Muscle layer of colon (tissue), 2 donors: Measurements from ENCODE around the gene WDR26.
"Not testable (repeated sequence)": the region's sequence is repeated elsewhere in the genome, so short reads cannot be mapped to it uniquely, and the experiment has no call there.

Experiments
- H3K27ac ChIP-seq: one replicate; pipeline ENCODE4 v1.7.0; 2013; ENCODE audit warnings: low read depth, mild to moderate bottlenecking, low read length, moderate library complexity
- H3K27me3 ChIP-seq, 2 donors: one replicate each; pipeline ENCODE4 v1.7.0; 2013; ENCODE audit warnings: low read length in 2 of 2, mild to moderate bottlenecking in 2 of 2; ENCODE audit not compliant: insufficient read depth in 2 of 2, control insufficient read depth in 1 of 2
- H3K36me3 ChIP-seq: one replicate; pipeline ENCODE4 v1.7.0; 2013; ENCODE audit warnings: mild to moderate bottlenecking, low read length; ENCODE audit not compliant: insufficient read depth
- H3K4me1 ChIP-seq: one replicate; pipeline ENCODE4 v1.7.0; 2013; ENCODE audit warnings: mild to moderate bottlenecking, low read length; ENCODE audit not compliant: insufficient read depth
- H3K4me3 ChIP-seq, 2 donors: one replicate each; pipeline ENCODE4 v1.7.0; 2013; ENCODE audit warnings: low read length in 2 of 2, low read depth in 1 of 2, mild to moderate bottlenecking in 1 of 2, moderate library complexity in 1 of 2
- H3K9ac ChIP-seq: one replicate; pipeline ENCODE4 v1.7.0; 2013; ENCODE audit warnings: low read length
- H3K9me3 ChIP-seq: one replicate; pipeline ENCODE4 v1.7.0; 2013; ENCODE audit warnings: mild to moderate bottlenecking, low read length
- donor health status: abdominal sarcoma.
- donor health status: Adenocarcinoma of cecum.

Gene WDR26

DNA sequence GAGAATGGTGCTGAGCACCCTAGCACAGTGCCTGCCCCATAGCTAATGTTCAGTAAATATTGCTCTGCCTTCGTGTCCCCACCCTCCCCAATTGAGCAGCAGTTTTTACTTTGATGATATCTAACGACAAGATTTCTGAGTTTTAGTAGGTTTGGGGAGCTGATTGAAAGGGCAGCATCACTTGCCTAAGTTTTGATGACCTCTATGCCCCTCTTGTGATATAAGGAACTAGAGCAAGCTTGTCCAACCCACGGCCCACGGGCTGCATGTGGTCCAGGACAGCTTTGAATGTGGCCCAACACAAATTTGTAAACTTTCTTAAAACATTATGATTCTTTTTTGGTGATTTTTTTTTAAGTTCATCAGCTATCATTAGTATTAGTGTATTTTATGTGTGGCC is 76.4 kb downstream of the WDR26 start:
- Histone ChIP-seq H3K27ac (no peak overlapping the region), H3K4me3 (peak overlapping the region in 1 of 2 donors; percentile 75), H3K4me1 (peaks cover 22% of the 10 kb centered on the region), H3K27me3 (no peaks in the 10 kb centered on the region), H3K9me3 (no peaks in the 10 kb centered on the region), H3K36me3 (no peaks in the 10 kb centered on the region), H3K9ac (peak overlapping the region; percentile 9)

DNA sequence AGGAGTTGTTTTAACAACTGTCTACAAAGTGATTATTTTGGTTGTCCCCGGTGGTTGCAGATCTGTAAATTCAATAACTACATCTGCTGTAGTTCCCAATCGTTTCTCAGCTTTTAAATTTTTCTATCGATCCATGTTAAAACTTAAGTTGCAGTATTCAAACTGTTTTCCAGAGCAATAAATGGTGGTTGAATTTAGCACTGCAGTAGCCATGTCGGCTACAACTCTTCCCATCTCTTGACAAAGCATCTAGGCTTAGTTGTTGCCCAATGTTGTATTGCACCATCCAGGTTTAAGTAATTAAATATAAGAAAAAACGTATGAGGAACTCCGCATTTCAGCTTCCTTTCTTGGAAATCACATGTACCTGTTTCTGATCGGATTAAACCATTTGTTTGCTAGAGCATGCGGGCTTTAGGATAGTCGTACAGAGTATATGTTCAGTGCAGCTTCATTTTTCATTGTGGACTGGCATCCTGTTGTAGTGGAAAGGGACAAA is 76.9 kb downstream of the WDR26 start:
- Histone ChIP-seq H3K27ac (peak overlapping the region; percentile 98), H3K9ac (peak overlapping the region; percentile 9), H3K4me1 (peaks cover 22% of the 10 kb centered on the region)

DNA sequence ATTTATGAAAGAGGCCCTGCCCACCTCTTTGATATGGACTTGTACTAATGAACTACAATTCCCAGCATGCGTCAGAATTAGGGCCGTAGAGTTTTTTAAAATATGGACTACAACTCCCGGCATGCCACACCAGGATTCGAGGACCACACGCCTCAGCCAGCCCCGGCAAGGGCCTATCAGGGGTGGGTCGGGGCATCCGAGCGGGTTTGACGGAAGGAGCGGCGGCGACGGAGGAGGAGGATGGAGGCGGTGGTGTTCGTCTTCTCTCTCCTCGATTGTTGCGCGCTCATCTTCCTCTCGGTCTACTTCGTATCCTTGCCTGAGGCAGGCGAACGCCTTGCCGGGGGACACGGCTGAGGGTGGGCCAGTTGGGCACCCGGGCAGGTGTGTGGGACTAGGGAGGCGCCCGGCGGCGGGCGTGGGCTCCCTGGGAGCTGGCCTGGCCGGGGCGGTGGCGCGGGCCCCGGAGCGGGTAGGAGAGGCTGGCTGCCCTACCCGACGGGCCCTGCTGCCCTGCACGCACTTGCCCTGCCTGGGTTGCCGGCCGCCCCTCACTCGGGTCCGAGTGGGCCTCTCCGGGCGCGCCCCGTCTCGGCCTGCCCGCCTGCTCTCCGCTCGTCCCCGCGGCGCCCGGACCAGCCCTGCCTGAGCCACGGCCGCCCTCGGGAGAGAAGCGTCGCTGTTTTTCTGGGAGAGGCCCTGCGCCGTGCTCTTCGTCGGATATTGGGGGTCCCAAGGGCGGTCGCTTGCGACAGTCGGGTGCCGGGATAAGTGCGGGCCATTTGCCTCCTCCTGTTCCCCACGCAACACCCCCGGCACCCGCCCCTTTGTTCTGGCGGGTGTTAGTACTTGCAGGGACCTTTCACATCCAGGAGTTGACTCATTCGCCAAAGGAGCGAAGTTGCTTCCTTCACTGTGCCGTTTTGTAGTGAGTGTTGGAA is 77.6 kb downstream of the WDR26 start, which contains the start of gene CNIH4:
TSS of gene CNIH4 (plus strand) at position 195 of the 941 bp plus-strand sequence. CDS start at position 241, 46 bp downstream.
- Histone ChIP-seq H3K4me3 (peak within 1 kb of the TSS; percentile 75 to 85), H3K27me3 (no peaks in the 10 kb centered on the region), H3K27ac (peak within 1 kb of the TSS; percentile 98), H3K4me1 (peaks cover 22% of the 10 kb centered on the region), H3K9ac (peak within 1 kb of the TSS; percentile 9), H3K9me3 (no peaks in the 10 kb centered on the region), H3K36me3 (no peaks in the 10 kb centered on the region)

More for the DNA sequence above, 76.9 kb downstream of the WDR26 start:
- Histone ChIP-seq H3K27me3 (no peaks in the 10 kb centered on the region), H3K9me3 (no peaks in the 10 kb centered on the region), H3K4me3 (peak overlapping the region; percentile 75 to 85), H3K36me3 (no peaks in the 10 kb centered on the region)

DNA sequence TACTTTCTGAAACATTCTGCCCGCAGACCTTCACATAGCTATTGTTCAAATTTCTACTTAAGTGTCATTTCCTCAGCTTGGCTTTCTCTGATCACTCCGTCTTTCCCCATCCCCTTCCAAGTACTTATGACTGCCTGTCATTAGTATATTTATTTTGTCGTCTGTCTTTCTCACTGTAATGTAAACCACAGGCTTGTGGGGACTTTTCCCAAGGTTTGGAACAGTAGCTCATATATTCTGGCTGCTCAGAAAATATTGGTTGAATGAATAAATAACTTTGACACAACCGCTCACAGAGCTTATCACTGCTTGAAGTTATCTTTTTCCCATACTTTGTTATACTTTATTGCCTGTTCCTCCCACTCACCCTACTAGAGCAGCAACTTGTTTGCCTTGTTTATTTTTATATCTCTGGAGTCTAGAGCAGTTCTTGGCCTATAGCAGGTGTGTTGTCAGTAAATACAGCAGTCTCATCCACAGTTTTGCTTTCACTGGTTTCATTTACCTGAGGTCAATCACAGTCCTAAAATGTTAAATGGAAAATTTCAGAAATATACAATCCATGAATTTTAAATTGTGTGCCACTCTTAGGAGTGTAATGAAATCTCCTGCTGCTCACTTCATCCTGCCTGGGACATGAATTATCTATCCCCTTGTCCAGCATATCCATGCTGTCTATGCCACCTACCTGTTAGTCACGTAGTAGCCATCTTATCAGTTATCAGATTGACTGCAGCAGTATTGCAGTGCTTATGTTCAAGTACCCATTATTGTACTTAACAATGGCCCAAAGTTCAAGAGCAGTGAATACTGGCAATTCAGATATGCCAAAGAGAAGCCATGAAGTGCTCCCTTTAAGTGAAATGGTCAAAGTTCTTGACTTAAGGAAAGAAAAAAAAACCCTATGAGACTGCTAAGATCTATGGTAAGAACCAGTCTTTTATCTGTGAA is 80.3 kb downstream of the WDR26 start:
- Histone ChIP-seq H3K36me3 (no peaks in the 10 kb centered on the region), H3K27ac (no peak overlapping the region), H3K9me3 (no peaks in the 10 kb centered on the region), H3K27me3 (no peaks in the 10 kb centered on the region), H3K4me3 (no peak overlapping the region), H3K4me1 (peaks cover 14% of the 10 kb centered on the region), H3K9ac (no peak overlapping the region)

DNA sequence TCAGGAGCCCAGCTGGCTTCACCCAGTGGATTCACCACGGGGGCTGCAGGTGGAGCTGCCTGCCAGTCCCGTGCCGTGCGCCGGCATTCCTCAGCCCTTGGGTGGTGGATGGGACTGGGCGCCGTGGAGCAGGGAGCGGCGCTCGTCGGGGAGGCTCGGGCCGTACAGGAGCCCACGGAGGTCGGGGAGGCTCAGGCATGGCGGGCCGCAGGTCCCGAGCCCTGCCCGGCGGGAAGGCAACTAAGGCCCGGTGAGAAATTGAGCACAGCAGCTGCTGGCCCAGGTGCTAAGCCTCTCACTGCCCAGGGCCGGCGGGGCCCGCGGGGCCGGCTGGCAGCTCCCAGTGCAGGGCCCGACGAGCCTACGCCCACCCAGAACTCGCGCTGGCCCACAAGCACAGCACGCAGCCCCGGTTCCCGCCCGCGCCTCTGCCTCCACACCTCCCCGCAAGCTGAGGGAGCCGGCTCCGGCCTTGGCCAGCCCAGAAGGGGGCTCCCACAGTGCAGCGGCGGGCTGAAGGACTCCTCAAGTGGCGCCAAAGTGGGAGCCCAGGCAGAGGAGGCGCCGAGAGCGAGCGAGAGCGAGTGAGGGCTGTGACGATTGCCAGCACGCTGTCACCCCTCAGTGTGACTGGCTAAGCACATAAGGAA is 82.0 kb downstream of the WDR26 start:
- H3K27me3 ChIP-seq, H3K27ac ChIP-seq, H3K4me3 ChIP-seq, H3K9ac ChIP-seq, H3K36me3 ChIP-seq, H3K9me3 ChIP-seq, H3K4me1 ChIP-seq: not testable (repeated sequence)

DNA sequence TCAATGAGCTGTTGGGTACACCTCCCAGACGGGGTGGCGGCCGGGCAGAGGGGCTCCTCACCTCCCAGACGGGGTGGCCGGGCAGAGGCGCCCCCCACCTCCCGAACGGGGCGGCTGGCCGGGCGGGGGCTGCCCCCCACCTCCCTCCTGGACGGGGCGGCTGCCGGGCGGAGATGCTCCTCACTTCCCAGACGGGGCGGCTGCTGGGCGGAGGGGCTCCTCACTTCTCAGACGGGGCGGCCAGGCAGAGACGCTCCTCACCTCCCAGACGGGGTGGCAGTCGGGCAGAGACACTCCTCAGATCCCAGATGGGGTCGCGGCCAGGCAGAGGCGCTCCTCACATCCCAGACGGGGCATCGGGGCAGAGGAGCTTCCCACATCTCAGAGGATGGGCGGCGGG is 84.9 kb downstream of the WDR26 start:
- not testable (repeated sequence) for H3K9ac ChIP-seq, H3K4me3 ChIP-seq, H3K9me3 ChIP-seq, H3K4me1 ChIP-seq, H3K27ac ChIP-seq, H3K27me3 ChIP-seq, H3K36me3 ChIP-seq

DNA sequence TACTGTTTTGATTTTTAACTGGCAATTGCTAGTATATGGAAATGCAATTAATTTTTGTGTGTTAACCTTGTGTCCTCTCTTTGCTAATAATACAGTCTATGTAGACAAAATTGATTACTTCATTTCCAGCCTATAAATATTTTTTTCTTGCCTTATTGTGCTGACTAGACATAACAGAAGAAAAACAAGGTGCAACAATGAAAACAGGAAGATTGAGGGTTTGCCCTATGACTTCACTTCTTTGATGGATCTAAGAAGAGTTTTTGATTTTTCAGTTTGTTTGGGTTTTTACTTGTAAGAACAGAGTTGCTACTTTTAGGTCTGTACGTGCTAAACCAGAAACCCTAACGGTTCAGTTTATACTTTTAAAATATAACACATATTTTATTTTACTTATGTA is 86.5 kb downstream of the WDR26 start:
- Histone ChIP-seq H3K36me3 (no peaks in the 10 kb centered on the region), H3K4me3 (no peak overlapping the region), H3K27ac (no peak overlapping the region), H3K9me3 (peaks cover 12% of the 10 kb centered on the region), H3K9ac (no peak overlapping the region), H3K4me1 (no peaks in the 10 kb centered on the region), H3K27me3 (no peaks in the 10 kb centered on the region)

DNA sequence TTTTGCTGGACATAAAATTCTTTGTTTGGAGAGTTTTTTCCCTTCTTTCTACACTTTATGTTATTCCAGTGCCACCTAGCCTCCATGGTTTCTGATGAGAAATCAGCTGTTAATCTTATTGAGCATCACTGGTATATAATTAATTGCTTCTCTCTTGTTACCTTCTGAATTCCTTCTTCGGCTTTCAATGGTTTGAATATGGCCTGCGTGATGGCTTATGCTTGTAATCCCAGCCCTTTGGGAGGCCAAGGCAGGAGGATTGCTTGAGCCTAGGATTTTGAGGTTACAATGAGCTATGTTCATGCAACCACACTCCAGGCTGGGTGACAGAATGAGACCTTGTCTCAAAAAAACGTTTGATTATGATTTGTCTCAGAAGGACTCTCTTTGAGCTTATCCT is 90.9 kb downstream of the WDR26 start:
- Histone ChIP-seq H3K4me1 (no peaks in the 10 kb centered on the region), H3K36me3 (no peaks in the 10 kb centered on the region), H3K27me3 (peaks cover 0 to 5% of the 10 kb centered on the region in 2 donors), H3K27ac (no peak overlapping the region), H3K4me3 (no peak overlapping the region), H3K9ac (no peak overlapping the region), H3K9me3 (peaks cover 12% of the 10 kb centered on the region)

DNA sequence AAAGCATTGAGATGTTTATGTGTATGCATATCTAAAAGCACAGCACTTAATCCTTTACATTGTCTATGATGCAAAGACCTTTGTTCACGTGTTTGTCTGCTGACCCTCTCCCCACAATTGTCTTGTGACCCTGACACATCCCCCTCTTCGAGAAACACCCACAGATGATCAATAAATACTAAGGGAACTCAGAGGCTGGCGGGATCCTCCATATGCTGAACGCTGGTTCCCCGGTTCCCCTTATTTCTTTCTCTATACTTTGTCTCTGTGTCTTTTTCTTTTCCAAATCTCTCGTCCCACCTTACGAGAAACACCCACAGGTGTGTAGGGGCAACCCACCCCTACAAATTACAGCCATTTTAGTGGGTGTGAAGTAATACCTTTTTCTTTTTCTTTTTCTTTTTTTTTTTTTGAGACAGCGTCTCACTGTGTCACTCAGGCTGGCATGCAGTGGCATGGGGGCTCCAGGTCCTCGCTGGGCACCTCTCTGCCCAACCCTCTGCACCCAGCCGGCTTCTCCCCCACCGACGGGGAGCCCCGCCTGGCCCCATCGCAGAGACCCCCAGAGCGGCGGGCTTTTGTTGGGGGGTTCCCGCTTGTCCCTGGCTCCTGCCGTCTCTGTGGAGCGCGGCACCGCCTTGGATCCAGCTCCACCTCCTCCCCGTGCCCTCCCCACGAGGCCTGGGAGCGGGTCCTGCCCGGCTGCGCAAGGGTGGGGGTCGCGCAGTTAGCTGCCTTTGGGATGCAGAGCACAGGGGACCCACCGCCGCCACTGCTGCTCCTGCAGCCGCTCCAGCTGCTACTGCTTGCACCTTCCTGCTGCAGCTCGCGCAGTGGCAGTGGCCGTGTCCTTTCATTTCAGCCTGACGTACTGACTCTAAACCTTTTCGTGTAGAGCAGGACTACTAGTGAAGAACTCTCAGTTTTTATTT is 93.9 kb downstream of the WDR26 start:
- Histone ChIP-seq H3K9me3 (peaks cover 12% of the 10 kb centered on the region), H3K4me3 (peak overlapping the region in 1 of 2 donors; percentile 47)
- H3K27me3 ChIP-seq, H3K4me1 ChIP-seq, H3K9ac ChIP-seq, H3K27ac ChIP-seq, H3K36me3 ChIP-seq: not testable (repeated sequence)

DNA sequence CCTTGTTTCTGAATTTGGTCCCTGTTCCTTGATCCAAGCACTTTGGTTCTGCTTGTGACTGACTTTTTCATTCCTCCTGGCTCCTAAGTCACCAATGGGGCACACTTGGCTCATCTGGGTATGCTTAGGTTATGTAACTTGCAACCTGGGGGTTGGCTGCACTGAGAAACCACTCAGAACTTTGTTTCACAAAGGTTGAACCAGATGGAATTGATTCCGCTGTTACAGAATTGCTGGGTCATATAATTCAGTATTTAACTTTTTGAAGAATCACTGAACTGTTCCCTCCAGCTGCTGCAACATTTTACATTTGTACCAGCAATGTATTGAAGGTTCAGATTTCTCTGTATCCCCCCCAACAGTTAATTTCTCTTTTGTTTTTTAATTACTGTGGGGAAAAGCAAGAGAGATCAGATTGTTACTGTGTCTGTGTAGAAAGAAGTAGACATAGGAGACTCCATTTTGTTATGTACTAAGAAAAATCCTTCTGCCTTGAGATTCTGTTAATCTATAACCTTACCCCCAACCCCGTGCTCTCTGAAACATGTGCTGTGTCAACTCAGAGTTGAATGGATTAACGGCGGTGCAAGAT is 95.1 kb downstream of the WDR26 start:
- Histone ChIP-seq H3K9ac (no peak overlapping the region), H3K4me1 (no peaks in the 10 kb centered on the region), H3K4me3 (no peak overlapping the region), H3K27me3 (peaks cover 0 to 5% of the 10 kb centered on the region in 2 donors), H3K27ac (no peak overlapping the region), H3K9me3 (peaks cover 12% of the 10 kb centered on the region), H3K36me3 (no peaks in the 10 kb centered on the region)
